Measurements from ENCODE around the gene SDK2.

SDK2 gene

GRCh38 chr17:73354423-73355284 is 289.6 kb downstream of the SDK2 start:
- Mint-ChIP-seq H3K27ac (no peak overlapping the region), H3K9me3 (no peaks in the 10 kb centered on the region), H3K36me3 (no peaks in the 10 kb centered on the region), H3K27me3 (no peaks in the 10 kb centered on the region), H3K4me3 (no peak overlapping the region), H3K4me1 (no peaks in the 10 kb centered on the region)
- DNase-seq = no peak
- CTCF ChIA-PET = no interaction called here

- H3K27ac Mint-ChIP-seq = no peak overlapping the region
- H3K36me3 Mint-ChIP-seq = no peaks in the 10 kb centered on the region
- H3K27me3 Mint-ChIP-seq = no peaks in the 10 kb centered on the region
- H3K4me3 Mint-ChIP-seq = no peak overlapping the region
- H3K9me3 Mint-ChIP-seq = no peaks in the 10 kb centered on the region
- DNase-seq = no peak
- CTCF ChIA-PET = interaction anchor here (1.4 kb wide), 1 partner anchor 98 kb away, joined by 3 read pairs; no protein-coding TSS in a partner anchor
- no peaks in the 10 kb centered on the region for H3K4me1 Mint-ChIP-seq
These were observed 292.0 kb downstream of the SDK2 start for GRCh38 chr17:73352261-73352660.

- H3K27ac Mint-ChIP-seq = no peak overlapping the region
- H3K4me3 Mint-ChIP-seq = no peak overlapping the region
- H3K4me1 Mint-ChIP-seq = no peaks in the 10 kb centered on the region
- H3K36me3 Mint-ChIP-seq = no peaks in the 10 kb centered on the region
- H3K27me3 Mint-ChIP-seq = no peaks in the 10 kb centered on the region
- DNase-seq = no peak
- CTCF ChIA-PET = interaction anchor here (1.4 kb wide), 1 partner anchor 98 kb away, joined by 3 read pairs; no protein-coding TSS in a partner anchor
- H3K9me3 Mint-ChIP-seq = no peaks in the 10 kb centered on the region
These were observed 292.5 kb downstream of the SDK2 start for GRCh38 chr17:73351764-73352163.

GRCh38 chr17:73350864-73351263 is 293.4 kb downstream of the SDK2 start:
- Mint-ChIP-seq H3K4me3 (no peak overlapping the region), H3K9me3 (no peaks in the 10 kb centered on the region), H3K4me1 (no peaks in the 10 kb centered on the region), H3K36me3 (no peaks in the 10 kb centered on the region), H3K27me3 (no peaks in the 10 kb centered on the region), H3K27ac (no peak overlapping the region)
- CTCF ChIA-PET = no interaction called here
- DNase-seq = no peak

GRCh38 chr17:73349647-73350046 is 294.6 kb downstream of the SDK2 start:
- Mint-ChIP-seq H3K27me3 (no peaks in the 10 kb centered on the region), H3K4me3 (no peak overlapping the region), H3K9me3 (no peaks in the 10 kb centered on the region), H3K4me1 (no peaks in the 10 kb centered on the region), H3K27ac (no peak overlapping the region), H3K36me3 (no peaks in the 10 kb centered on the region)
- CTCF ChIA-PET = no interaction called here
- DNase-seq = no peak

GRCh38 chr17:73349138-73349537 is 295.1 kb downstream of the SDK2 start:
- no peaks in the 10 kb centered on the region for H3K4me1 Mint-ChIP-seq
- H3K36me3 Mint-ChIP-seq = no peaks in the 10 kb centered on the region
- CTCF ChIA-PET = no interaction called here
- no peak for DNase-seq
- no peak overlapping the region for H3K27ac Mint-ChIP-seq
- no peaks in the 10 kb centered on the region for H3K27me3 Mint-ChIP-seq
- no peak overlapping the region for H3K4me3 Mint-ChIP-seq
- H3K9me3 Mint-ChIP-seq = no peaks in the 10 kb centered on the region

- H3K36me3 Mint-ChIP-seq = no peaks in the 10 kb centered on the region
These were observed 295.5 kb downstream of the SDK2 start for GRCh38 chr17:73348829-73349095.

GRCh38 chr17:73348018-73348828 is 296.0 kb downstream of the SDK2 start:
- Mint-ChIP-seq H3K4me1 (no peaks in the 10 kb centered on the region), H3K36me3 (no peaks in the 10 kb centered on the region), H3K27me3 (peaks cover 7% of the 10 kb centered on the region), H3K9me3 (no peaks in the 10 kb centered on the region), H3K4me3 (no peak overlapping the region), H3K27ac (no peak overlapping the region)
- CTCF ChIA-PET = no interaction called here
- DNase-seq = no peak

More at GRCh38 chr17:73348829-73349095, 295.5 kb downstream of the SDK2 start:
- Mint-ChIP-seq H3K9me3 (no peaks in the 10 kb centered on the region), H3K4me1 (no peaks in the 10 kb centered on the region), H3K27me3 (peaks cover 1% of the 10 kb centered on the region), H3K27ac (no peak overlapping the region), H3K4me3 (no peak overlapping the region)
- CTCF ChIA-PET = no interaction called here
- no peak for DNase-seq

- Mint-ChIP-seq H3K27me3 (peaks cover 13% of the 10 kb centered on the region), H3K4me1 (no peaks in the 10 kb centered on the region), H3K9me3 (no peaks in the 10 kb centered on the region), H3K36me3 (no peaks in the 10 kb centered on the region), H3K27ac (no peak overlapping the region), H3K4me3 (no peak overlapping the region)
- no peak for DNase-seq
- CTCF ChIA-PET = no interaction called here
These were observed 296.9 kb downstream of the SDK2 start for GRCh38 chr17:73347351-73347750.

GRCh38 chr17:73346501-73347162 is 297.6 kb downstream of the SDK2 start:
- Mint-ChIP-seq H3K4me1 (no peaks in the 10 kb centered on the region), H3K9me3 (no peaks in the 10 kb centered on the region), H3K27ac (no peak overlapping the region), H3K36me3 (no peaks in the 10 kb centered on the region), H3K4me3 (no peak overlapping the region), H3K27me3 (peaks cover 13% of the 10 kb centered on the region)
- CTCF ChIA-PET = no interaction called here
- DNase-seq = no peak

GRCh38 chr17:73343739-73344454 is 300.3 kb downstream of the SDK2 start:
- no peak overlapping the region for H3K27ac Mint-ChIP-seq
- H3K4me1 Mint-ChIP-seq = no peaks in the 10 kb centered on the region
- CTCF ChIA-PET = interaction anchor here (2.1 kb wide), 2 partner anchors 26 to 89 kb away, joined by 4 to 11 read pairs; no protein-coding TSS in a partner anchor
- H3K27me3 Mint-ChIP-seq = peaks cover 13% of the 10 kb centered on the region
- H3K36me3 Mint-ChIP-seq = no peaks in the 10 kb centered on the region
- H3K4me3 Mint-ChIP-seq = no peak overlapping the region
- no peaks in the 10 kb centered on the region for H3K9me3 Mint-ChIP-seq
- no peak for DNase-seq

- no peak for DNase-seq
- no peaks in the 10 kb centered on the region for H3K9me3 Mint-ChIP-seq
- no peaks in the 10 kb centered on the region for H3K36me3 Mint-ChIP-seq
- no peak overlapping the region for H3K27ac Mint-ChIP-seq
- H3K27me3 Mint-ChIP-seq = peaks cover 13% of the 10 kb centered on the region
- H3K4me1 Mint-ChIP-seq = no peaks in the 10 kb centered on the region
- CTCF ChIA-PET = interaction anchor here (2.1 kb wide), 2 partner anchors 27 to 88 kb away, joined by 4 to 11 read pairs; no protein-coding TSS in a partner anchor
- no peak overlapping the region for H3K4me3 Mint-ChIP-seq
These were observed 301.0 kb downstream of the SDK2 start for GRCh38 chr17:73343168-73343634.

GRCh38 chr17:73342541-73343167 is 301.6 kb downstream of the SDK2 start:
- Mint-ChIP-seq H3K36me3 (no peaks in the 10 kb centered on the region), H3K4me1 (no peaks in the 10 kb centered on the region), H3K9me3 (no peaks in the 10 kb centered on the region), H3K27ac (no peak overlapping the region), H3K27me3 (peaks cover 13% of the 10 kb centered on the region), H3K4me3 (no peak overlapping the region)
- no peak for DNase-seq
- CTCF ChIA-PET = interaction anchor here (2.1 kb wide), 1 partner anchor 28 kb away, joined by 11 read pairs; no protein-coding TSS in a partner anchor

Data from activated naive CD4-positive, alpha-beta T cell treated with anti-CD3 and anti-CD28 coated beads, Interleukin-2, amount 10 ng/mL, durations not matched to agents 7 days and 5 days (primary cell).